AG09319 (cell line): ENCODE results near the gene CRMP1.

ENCODE experiments used
- DNase-seq: peaks from one replicate; pipeline ENCODE4 v3.0.0-alpha.2; 2010; ENCODE audit warnings: low read depth; ENCODE audit errors: extremely low read depth
- CTCF ChIP-seq: IDR thresholded peaks from 2 replicates; pipeline ENCODE4 v1.5.1; 2011; ENCODE audit warnings: low read depth, mild to moderate bottlenecking, inconsistent platforms, low read length, moderate library complexity

The CRMP1 gene

GRCh38 chr4:5788144-5788543 is 104.7 kb downstream of the CRMP1 start:
- TF ChIP-seq CTCF, result no peak
- no peak for DNase-seq

- no peak for DNase-seq
- no peak for TF ChIP-seq CTCF
These were observed 105.6 kb downstream of the CRMP1 start for GRCh38 chr4:5787311-5787710.

- peak; percentile 66 for DNase-seq
- TF ChIP-seq CTCF, result no peak
These were observed 106.8 kb downstream of the CRMP1 start for GRCh38 chr4:5785806-5786680.

GRCh38 chr4:5784960-5785611 is 107.8 kb downstream of the CRMP1 start:
- no peak for DNase-seq

GRCh38 chr4:5784021-5784420 is 108.9 kb downstream of the CRMP1 start:
- no peak for DNase-seq
- no peak for TF ChIP-seq CTCF

More at GRCh38 chr4:5784960-5785611, 107.8 kb downstream of the CRMP1 start:
- TF ChIP-seq CTCF, result peak; percentile 10

- no peak for DNase-seq
- TF ChIP-seq CTCF, result no peak
These were observed 109.4 kb downstream of the CRMP1 start for GRCh38 chr4:5783486-5783885.

- DNase-seq, result no peak
- TF ChIP-seq CTCF, result no peak
These were observed 109.9 kb downstream of the CRMP1 start for GRCh38 chr4:5782829-5783476.
